PC-3 (cell line): Measurements from ENCODE around the gene FCSK.

Source experiments
- EZH2 ChIP-seq: fragments of 300-600 bp; sonication (generic); IDR thresholded peaks from one replicate; pipeline ENCODE4 v1.6.1; 2017; ENCODE audit warnings: antibody characterized with exemption, mild to moderate bottlenecking, low read length; ENCODE audit not compliant: unreplicated experiment
- EZH2phosphoT487 ChIP-seq: fragments of 300-600 bp; sonication (generic); IDR thresholded peaks from 2 replicates; pipeline ENCODE4 v1.6.1; 2018; ENCODE audit warnings: mild to moderate bottlenecking, antibody characterized with exemption, low read length, borderline replicate concordance
- TF ChIP-seq, protein P1 (sequence below): fragments of 300-600 bp; sonication (generic); conservative IDR thresholded peaks from 2 replicates; pipeline ENCODE4 v1.5.1; 2017; ENCODE audit warnings: antibody characterized with exemption, low read depth, mild to moderate bottlenecking, low read length

DNA sequence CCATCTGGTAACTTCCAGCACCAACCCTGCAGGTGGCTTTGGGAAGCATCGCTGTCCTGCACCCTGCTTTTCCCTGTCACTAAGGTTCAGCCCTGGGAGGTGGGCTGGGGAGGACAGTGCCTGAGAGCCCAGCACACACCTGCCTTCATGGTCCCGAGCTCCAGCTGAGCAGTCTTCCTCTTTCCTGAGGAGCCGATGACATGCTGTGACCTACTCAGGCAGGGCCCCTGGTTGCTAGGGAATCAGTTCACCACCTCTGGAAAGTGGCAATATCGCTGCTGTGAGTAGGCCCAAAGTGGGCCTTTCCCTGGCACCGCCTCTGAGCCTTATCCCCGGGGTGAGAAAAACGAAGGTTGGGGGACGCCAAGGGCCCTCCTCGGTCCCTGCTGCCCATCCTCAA lies 33.4 kb upstream of the FCSK start:
- TF ChIP-seq, protein P1, sequence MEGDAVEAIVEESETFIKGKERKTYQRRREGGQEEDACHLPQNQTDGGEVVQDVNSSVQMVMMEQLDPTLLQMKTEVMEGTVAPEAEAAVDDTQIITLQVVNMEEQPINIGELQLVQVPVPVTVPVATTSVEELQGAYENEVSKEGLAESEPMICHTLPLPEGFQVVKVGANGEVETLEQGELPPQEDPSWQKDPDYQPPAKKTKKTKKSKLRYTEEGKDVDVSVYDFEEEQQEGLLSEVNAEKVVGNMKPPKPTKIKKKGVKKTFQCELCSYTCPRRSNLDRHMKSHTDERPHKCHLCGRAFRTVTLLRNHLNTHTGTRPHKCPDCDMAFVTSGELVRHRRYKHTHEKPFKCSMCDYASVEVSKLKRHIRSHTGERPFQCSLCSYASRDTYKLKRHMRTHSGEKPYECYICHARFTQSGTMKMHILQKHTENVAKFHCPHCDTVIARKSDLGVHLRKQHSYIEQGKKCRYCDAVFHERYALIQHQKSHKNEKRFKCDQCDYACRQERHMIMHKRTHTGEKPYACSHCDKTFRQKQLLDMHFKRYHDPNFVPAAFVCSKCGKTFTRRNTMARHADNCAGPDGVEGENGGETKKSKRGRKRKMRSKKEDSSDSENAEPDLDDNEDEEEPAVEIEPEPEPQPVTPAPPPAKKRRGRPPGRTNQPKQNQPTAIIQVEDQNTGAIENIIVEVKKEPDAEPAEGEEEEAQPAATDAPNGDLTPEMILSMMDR, result no peak
- no peak for TF ChIP-seq EZH2
- TF ChIP-seq EZH2phosphoT487, result no peak
